HG03571 (cell line): ENCODE data around the gene OXLD1.

ENCODE experiments used
- ATAC-seq: cut with Tn5 transposase; IDR thresholded peaks from one replicate; pipeline ENCODE4 v1.9.1; 2021; ENCODE audit not compliant: unreplicated experiment

The OXLD1 gene

GRCh38 chr17:81666342-81667191, at the start of gene OXLD1, which contains the start of gene CCDC137:
Gene OXLD1, minus strand, starts transcription at chr17:81666605. Its CDS starts 28 bp downstream, at chr17:81666577.
Gene CCDC137, plus strand, starts transcription at chr17:81666737. Its CDS starts 30 bp downstream, at chr17:81666767.
- ATAC-seq: peak; percentile 82

GRCh38 chr17:81715107-81715871, 48.9 kb upstream of the OXLD1 start:
- ATAC-seq: no peak

DNA sequence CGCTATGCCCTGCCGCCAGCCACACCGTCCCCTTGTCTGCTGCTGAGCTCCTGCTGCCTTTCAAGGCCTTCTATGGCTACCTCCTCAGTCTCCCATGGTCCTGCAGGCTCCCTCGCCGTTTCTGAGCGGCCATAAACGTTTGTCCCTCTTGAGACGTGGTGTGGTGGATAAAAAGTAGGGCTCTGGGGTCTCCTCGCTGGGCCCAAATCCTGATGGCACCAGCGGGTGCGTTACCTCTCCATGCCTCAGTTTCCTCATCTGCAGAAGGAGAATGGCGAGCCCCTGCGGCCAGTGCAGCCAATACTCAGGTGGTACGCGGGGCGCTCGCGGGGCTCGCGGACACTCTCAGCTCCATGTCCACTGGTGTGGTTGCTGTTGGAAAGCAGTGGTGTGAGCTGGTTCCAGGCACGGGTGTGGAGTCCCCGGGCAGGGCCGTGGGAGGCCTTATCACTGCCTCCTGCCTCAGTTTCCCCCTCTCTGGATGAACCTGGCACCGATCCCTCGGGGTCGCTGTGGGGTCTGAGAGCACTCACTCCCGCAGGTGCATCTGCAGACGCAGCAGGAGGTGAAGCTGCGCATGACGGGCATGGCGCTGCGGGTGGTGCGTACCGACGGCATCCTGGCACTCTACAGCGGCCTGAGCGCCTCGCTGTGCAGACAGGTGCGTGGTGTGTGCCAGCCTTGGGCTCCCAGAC, 48.2 kb upstream of the OXLD1 start:
- ATAC-seq: no peak

DNA sequence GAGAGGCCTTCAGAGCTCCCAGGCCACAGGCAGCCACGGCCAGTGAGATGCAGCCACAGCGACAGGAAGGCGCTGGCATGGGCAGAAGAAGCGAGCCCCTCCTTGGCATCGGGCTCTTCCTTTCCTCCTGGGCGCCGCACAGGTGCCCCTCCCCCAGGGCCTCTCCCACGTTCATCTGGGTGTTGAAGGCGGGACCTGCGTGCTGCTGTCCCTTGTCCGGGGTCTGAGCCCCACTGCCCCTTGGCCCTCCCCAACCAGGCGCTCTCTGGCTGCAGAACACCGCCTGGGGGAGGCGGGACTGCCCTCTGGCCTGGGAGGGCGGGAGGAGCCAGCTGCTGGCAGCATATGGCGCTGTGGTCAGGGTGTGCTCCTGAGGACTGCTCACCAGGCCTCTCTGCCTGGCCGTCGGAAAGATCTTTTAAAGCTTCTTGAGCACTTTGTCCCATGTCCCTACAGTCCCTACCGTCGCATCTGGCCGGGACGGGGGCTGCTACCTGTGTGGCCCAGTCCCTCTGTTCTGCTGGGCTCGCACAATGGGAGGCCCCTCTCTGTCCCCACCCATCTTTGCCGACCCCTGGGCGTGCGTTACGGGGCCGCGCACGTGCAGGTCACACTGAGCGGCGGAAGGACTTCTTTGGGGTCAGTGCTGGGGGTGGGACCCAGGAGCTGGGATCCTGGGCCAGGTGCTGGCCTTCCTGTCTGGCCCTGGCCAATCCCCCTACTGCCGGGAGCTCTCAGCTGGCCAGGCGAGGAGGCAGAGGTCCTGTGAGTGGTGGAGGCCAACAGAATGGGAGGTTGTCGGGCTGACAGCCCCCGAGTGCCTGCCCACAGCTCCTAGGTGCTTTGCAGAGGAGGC, 47.4 kb upstream of the OXLD1 start:
- ATAC-seq: no peak

- ATAC-seq: no peak
These were observed 46.7 kb upstream of the OXLD1 start for GRCh38 chr17:81713004-81713555.

DNA sequence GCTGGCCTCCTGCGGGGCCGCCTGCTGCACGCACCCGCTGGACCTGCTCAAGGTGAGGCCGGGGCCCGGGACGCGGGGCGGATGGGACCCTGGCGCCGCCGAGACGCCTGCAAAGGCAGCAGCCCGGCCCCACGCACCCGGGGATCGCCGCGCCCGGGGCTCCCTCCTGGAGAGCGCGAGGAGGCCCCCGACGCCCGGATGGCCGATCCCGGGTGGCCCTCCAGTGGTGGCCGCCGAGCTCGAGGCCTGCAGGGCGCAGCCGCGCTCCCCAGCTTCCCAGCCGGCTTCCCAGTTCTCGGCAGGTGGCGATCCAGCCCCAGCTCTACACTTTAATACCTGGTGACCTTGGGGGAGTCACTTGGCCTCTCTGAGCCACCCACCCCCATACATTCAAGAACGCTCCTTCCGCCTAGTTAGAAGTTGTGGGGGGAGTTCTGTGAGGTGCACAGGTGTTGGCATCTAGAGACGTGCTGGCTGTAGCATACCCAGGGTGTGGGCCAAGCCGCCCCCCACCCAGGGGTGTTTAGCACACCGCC, 46.1 kb upstream of the OXLD1 start:
- peak; percentile 11 for ATAC-seq

- ATAC-seq: peak; percentile 49
These were observed 45.5 kb upstream of the OXLD1 start, which contains the start of gene SLC25A10 for GRCh38 chr17:81711814-81712467. Gene SLC25A10, plus strand, starts transcription at chr17:81712284. Its CDS starts 143 bp downstream, at chr17:81712427.

- ATAC-seq: no peak
These were observed 44.3 kb upstream of the OXLD1 start for GRCh38 chr17:81710514-81711308.

DNA sequence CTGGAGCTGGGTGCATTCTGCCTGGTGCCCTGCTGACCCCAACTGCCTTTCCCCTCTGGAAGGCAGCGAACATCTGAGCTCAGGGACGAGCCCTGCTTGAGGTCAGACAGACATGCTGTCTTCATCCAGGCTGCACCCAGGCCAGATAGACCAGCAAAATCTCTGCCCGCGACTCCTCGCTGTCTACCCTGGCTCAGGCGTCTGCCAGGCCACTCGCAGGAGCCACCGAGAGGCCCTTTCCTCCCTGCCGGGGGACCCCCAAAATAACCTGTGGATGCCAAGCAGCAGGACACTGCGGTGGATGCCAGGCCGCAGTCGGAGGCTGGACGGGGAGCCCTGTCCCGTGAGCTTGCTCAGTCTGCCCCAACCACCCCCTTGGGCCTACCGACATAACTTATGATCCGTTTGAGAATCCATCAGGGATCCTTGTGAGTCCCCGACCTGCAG, 42.4 kb upstream of the OXLD1 start:
- no peak for ATAC-seq

DNA sequence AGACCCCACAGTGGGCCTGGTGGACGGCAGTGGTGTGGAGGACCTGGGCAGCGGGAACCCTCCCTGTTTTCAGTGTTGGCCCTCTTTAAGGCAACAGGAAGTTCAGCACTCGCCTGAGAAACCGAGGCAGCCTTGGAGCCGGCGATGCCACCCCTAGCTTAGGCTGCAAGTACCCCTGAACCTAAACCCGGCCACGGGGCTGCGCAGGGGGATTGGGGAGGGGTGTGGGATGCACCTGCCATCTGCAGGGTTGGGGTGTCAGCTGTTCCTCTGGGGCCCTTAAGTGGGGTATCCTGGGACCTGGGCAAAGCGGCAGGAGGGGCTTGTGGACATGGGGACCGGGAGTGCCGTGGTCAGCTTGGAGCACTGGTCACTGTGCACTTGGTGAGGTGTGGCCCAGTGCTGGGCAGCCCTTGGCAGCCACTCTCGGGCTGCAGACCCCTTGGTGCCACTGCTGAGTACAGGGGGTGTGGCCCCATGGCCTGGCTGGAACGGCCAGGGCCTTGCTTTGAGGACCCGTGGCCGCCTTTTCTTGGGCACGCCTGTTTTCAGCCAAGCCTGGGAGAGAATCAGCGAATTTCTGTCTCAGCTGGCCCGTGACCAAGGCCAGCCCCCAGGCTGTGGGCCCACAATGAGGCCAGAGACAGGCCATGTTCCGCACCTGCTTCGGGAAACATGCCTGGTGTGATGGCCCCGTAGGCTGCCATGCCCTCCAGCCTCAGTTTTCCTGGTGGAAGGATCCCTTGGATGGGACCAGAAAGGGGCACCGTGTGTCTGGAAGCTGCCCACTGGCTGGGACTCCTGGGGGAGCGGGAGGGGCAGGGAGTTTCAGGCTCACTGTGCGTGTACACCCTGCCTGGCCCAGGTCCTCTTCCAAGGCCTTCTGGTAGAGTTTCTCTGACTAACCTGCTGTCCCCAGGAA, 41.6 kb upstream of the OXLD1 start:
- no peak for ATAC-seq

DNA sequence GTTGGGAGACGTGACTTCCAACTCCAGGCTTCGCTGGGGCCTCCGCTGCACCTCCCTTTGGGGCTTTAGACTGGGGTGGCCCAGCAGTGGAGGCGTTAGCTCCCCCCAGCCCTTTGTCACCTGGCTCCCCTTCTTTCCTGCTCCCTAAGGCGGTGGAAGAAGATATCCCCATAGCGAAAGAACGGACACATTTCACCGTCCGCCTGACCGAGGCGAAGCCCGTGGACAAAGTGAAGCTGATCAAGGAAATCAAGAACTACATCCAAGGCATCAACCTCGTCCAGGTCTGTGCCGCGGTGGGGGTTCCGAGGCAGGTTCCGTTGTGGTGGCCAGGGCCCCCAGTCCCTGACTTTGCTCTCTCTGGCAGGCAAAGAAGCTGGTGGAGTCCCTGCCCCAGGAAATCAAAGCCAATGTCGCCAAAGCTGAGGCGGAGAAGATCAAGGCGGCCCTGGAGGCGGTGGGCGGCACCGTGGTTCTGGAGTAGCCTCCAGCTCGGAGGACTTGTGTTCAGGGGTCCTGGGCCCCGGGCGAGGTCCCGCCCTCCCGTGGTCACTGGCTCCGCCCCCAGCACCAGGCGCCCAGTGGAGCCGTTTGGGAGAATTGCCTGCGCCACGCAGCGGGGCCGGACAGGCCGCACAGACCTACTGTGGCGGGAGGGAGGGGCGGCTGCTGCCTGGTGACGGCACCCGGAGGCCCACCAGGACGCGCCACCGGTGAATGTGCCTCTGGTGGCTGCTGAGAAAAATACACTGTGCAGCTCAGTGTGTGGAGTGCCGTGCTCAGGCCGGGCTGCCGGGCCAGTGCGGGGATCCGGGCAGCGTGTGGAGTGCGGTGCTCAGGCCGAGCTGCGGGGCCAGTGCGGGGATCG, 40.6 kb upstream of the OXLD1 start:
- no peak for ATAC-seq

DNA sequence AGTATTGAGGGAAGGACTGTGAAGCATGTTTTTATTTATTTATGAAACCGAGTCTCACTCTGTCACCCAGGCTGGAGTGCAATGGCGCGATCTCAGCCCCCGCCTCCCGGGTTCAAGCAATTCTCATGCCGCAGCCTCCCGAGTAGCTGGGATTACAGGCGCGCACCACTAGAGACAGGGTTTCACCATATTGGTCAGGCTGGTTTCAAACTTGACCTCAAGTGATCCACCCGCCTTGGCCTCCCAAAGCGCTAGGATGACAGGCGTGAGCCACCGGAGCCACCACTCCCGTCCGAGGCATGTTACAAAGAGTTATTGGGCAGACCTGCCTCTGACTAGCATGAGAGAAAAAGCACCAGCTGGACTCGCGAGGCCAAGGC, 39.8 kb upstream of the OXLD1 start:
- ATAC-seq: no peak

GRCh38 chr17:81705518-81706231, 39.3 kb upstream of the OXLD1 start:
- no peak for ATAC-seq

DNA sequence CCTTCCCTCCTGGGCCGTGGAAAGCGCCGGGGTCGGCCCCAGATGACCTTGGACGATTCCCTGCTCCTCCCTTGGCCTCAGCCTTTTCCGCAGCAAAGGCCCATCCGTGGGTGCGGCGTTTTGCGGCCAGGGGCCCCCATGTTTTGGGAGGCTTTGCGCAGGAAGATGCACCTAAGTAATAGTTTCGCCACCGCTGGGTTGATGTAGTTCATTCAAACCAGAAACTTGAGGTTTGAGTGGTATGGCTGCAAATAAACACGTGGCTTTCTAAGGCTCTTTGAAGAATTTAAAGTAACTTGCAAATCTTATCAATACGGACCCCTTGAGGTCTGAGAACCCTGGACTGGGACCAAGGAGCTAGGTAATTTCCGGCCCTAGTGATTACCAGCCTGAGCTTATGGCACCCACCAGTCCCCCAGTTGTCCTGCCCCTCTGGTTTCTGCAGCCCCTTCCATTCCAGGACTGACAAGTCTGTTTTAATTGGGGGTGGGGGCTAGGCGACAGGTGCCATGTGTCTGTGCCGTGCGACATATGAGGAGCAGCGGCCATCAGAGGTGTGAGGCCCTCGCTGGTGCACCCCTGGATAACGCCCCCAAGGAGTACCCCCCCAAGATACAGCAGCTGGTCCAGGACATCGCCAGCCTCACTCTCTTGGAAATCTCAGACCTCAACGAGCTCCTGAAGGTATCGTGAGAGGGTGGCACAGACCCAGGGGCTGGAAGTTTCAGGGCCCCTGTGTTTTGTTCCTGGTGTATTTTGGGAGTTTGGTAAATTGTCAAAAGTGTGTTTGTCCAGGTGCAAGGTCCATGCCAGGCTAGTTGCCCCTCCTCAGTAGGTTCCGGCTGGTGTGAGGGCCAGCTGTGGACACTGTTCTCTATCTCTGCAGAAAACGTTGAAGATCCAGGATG, 37.6 kb upstream of the OXLD1 start:
- peak; percentile 6 for ATAC-seq
